ENCODE results near the gene DECR2. TPM values are rescaled to one million over a fixed set of nuclear protein-coding genes. Genes with fewer than 3 reads are reported as not detected.
A peak's percentile ranks its signal among the peaks of the same experiment; 100 is the strongest.

The DECR2 gene
- total and polyA plus RNA-seq, 10 of the 15 experiments (the other 5 are each of a cell fraction or from before 2014, with no cell fraction given): 0.53 to 20.3 (median 6.0) TPM

- Histone ChIP-seq H3K27me3 (replicated peaks in 1 of 2; ENCODE audit: control insufficient read depth in 2 of 2, insufficient read depth in 2 of 2, low read length in 1 of 2) (no peaks in the 10 kb centered on the region), H3K27ac (ENCODE audit: control insufficient read depth, insufficient read depth) (peak within 1 kb of the TSS; percentile 48), H3K9me3 (replicated peaks; ENCODE audit: control insufficient read depth, insufficient read depth, low read length) (no peaks in the 10 kb centered on the region), H3K4me2 (ENCODE audit: control insufficient read depth, insufficient read depth) (peak within 1 kb of the TSS; percentile 82), H3K4me3 (peak within 1 kb of the TSS; percentile 96), H3K4me1 (ENCODE audit: control insufficient read depth, insufficient read depth, low read length) (peaks cover 20% of the 10 kb centered on the region), H3K79me2 (ENCODE audit: control insufficient read depth, insufficient read depth, low read length) (peaks cover 28% of the 10 kb centered on the region), H3K9ac (ENCODE audit: control insufficient read depth, insufficient read depth, low read length) (peak within 1 kb of the TSS; percentile 73), H3K36me3 (ENCODE audit: control insufficient read depth in 2 of 2, insufficient read depth in 2 of 2, low read length in 1 of 2) (no peaks in the 10 kb centered on the region), H4K20me1 (ENCODE audit: control insufficient read depth, insufficient read depth) (no peaks in the 10 kb centered on the region), H2AFZ (ENCODE audit: control insufficient read depth, low read depth, low read length) (peak within 1 kb of the TSS; percentile 75)
- FAIRE-seq: no peak
- intact Hi-C loops (cut with micrococcal nuclease; ENCODE audit: unreplicated experiment): no loop called here
- peak; percentile 82 for ATAC-seq
- WGBS (ENCODE audit: insufficient coverage, insufficient replicate concordance, low lambda C conversion rate, missing lambda C conversion rate): 32% methylated on average over 5 of the region's 113 CpGs
- CTCF ChIA-PET: interaction anchor here (1.0 kb wide), 1 partner anchor 246 kb away, joined by 3 read pairs; no protein-coding TSS in a partner anchor
- peak; percentile 64 for DNase-seq (ENCODE audit: low read depth, low spot score)
- SMC1A ChIA-PET (ENCODE audit: uncharacterized antibody, unreplicated experiment): interaction anchor here (1.8 kb wide), 1 partner anchor 118 kb away, joined by 5 read pairs; the partner anchor contains the start of gene FAM234A
- in situ Hi-C loops (cut with MboI): no loop called here
- RAD21 ChIA-PET (ENCODE audit: unreplicated experiment): interaction anchor here (0.6 to 1.7 kb wide), 11 partner anchors 10 to 246 kb away, joined by 3 to 13 read pairs (median 4); no protein-coding TSS in a partner anchor
- POLR2A ChIA-PET: interaction anchor here (0.5 to 4.8 kb wide), 9 partner anchors 18 to 299 kb away, joined by 3 to 33 read pairs (median 4); partner anchors contain the start of genes FAM234A, MRPL28, PGAP6 and POLR3K
- BruUV-seq (replicated peaks): no TSS peak
- TF ChIP-seq PAX8 (IDR thresholded peaks at IDR 0.05): no peak
- no peak for TF ChIP-seq ATF7 (IDR thresholded peaks at IDR 0.05; ENCODE audit: low read depth)
- peak; percentile 46 for TF ChIP-seq IKZF1 (conservative IDR thresholded peaks at IDR 0.05)
- TF ChIP-seq EGR1 (IDR thresholded peaks at IDR 0.05; ENCODE audit: borderline replicate concordance in 1 of 2, low read depth in 2 of 2, low read length in 2 of 2): peak in 1 of 2 experiments; percentile 91; a peak in 2 of 3 replicates
- no peak for TF ChIP-seq ZSCAN29 (IDR thresholded peaks at IDR 0.05)
- TF ChIP-seq BHLHE40 (IDR thresholded peaks at IDR 0.05; ENCODE audit: borderline replicate concordance in 1 of 2, low read depth in 2 of 2, low read length in 1 of 2): peak in 1 of 2 experiments; percentile 61; a peak in 2 of 4 replicates
- TF ChIP-seq RAD21 (IDR thresholded peaks at IDR 0.05; ENCODE audit: insufficient read depth, low read depth, low read length): peak; percentile 66
- TF ChIP-seq BACH1 (IDR thresholded peaks at IDR 0.05; ENCODE audit: borderline replicate concordance): 0 out of 2 replicates have a peak, but pooled peaks have one; percentile 34
- peak; percentile 34; the same call in 1 of the 2 replicates for TF ChIP-seq ELK1 (IDR thresholded peaks at IDR 0.05; ENCODE audit: low read depth, low read length)
- peak; percentile 63; the same call in 1 of the 2 replicates for TF ChIP-seq YY1 (IDR thresholded peaks at IDR 0.05; ENCODE audit: low read depth, low read length)
- no peak for TF ChIP-seq SMAD5 (IDR thresholded peaks at IDR 0.05; ENCODE audit: low read depth)
- TF ChIP-seq CTCF (IDR thresholded peaks at IDR 0.05 in 2 of 3, conservative IDR thresholded peaks at IDR 0.05 in 1 of 3; ENCODE audit: control insufficient read depth in 2 of 3, extremely low read depth in 1 of 3, insufficient read depth in 1 of 3, low read depth in 3 of 3, low read length in 3 of 3): peak; percentile 29 to 57 (median 55); a peak in 4 of 6 replicates
- TF ChIP-seq POLR2A (IDR thresholded peaks at IDR 0.05; ENCODE audit: low read depth, low read length): peak; percentile 79
- peak; percentile 65; the same call in 1 of the 2 replicates for TF ChIP-seq SMARCA5 (IDR thresholded peaks at IDR 0.05)
- peak; percentile 82; the same call in 1 of the 2 replicates for TF ChIP-seq GATAD2B (conservative IDR thresholded peaks at IDR 0.05; ENCODE audit: low read depth)
- TF ChIP-seq CREM (IDR thresholded peaks at IDR 0.05; ENCODE audit: low read depth): no peak
- TF ChIP-seq MEF2B (IDR thresholded peaks at IDR 0.05; ENCODE audit: partially characterized antibody, poor library complexity, severe bottlenecking): no peak
These were observed 48.9 kb upstream of the DECR2 start, which contains the start of gene AXIN1 for GRCh38 chr16:352547-353403. Gene AXIN1, minus strand, starts transcription at chr16:352723. Its CDS starts 5,698 bp downstream, at chr16:347025.

All from GM12878 (cell line).